ENCODE data around the gene IL3.

Gene IL3

GRCh38 chr5:132058646-132059042 is 1.8 kb upstream of the IL3 start:
- no peak for DNase-seq (ENCODE audit: low read depth in 1 of 2, low spot score in 1 of 2)
- Histone ChIP-seq H3K27me3 (ENCODE audit: insufficient read depth, poor library complexity, severe bottlenecking) (no peaks in the 10 kb centered on the region), H3K27ac (replicated peaks) (no peak overlapping the region), H3K4me3 (replicated peaks; ENCODE audit: insufficient read depth, low read length) (no peak overlapping the region)
- TF ChIP-seq CTCF (IDR thresholded peaks at IDR 0.05; ENCODE audit: insufficient read depth, low read length) = no peak
- TF ChIP-seq REST (IDR thresholded peaks at IDR 0.05; ENCODE audit: insufficient replicate concordance, low read depth) = no peak
- TF ChIP-seq SPI1 (IDR thresholded peaks at IDR 0.05; ENCODE audit: borderline replicate concordance, low read depth) = no peak
- TF ChIP-seq POLR2AphosphoS5 (IDR thresholded peaks at IDR 0.05; ENCODE audit: low read depth) = no peak
- TF ChIP-seq GABPA (IDR thresholded peaks at IDR 0.05; ENCODE audit: low read depth) = no peak

GRCh38 chr5:132059043-132059695 is 1.3 kb upstream of the IL3 start:
- DNase-seq (ENCODE audit: low read depth in 1 of 2, low spot score in 1 of 2) = no peak
- no peak for TF ChIP-seq POLR2AphosphoS5 (IDR thresholded peaks at IDR 0.05; ENCODE audit: low read depth)
- TF ChIP-seq SPI1 (IDR thresholded peaks at IDR 0.05; ENCODE audit: borderline replicate concordance, low read depth) = no peak
- TF ChIP-seq CTCF (IDR thresholded peaks at IDR 0.05; ENCODE audit: insufficient read depth, low read length) = no peak
- TF ChIP-seq GABPA (IDR thresholded peaks at IDR 0.05; ENCODE audit: low read depth) = no peak
- no peak for TF ChIP-seq REST (IDR thresholded peaks at IDR 0.05; ENCODE audit: insufficient replicate concordance, low read depth)
- H3K27me3 ChIP-seq (ENCODE audit: insufficient read depth, poor library complexity, severe bottlenecking) = no peaks in the 10 kb centered on the region
- no peak overlapping the region for H3K27ac ChIP-seq (replicated peaks)
- H3K4me3 ChIP-seq (replicated peaks; ENCODE audit: insufficient read depth, low read length) = no peak overlapping the region

- H3K27me3 ChIP-seq (ENCODE audit: insufficient read depth, poor library complexity, severe bottlenecking) = no peaks in the 10 kb centered on the region
- no peak for TF ChIP-seq GABPA (IDR thresholded peaks at IDR 0.05; ENCODE audit: low read depth)
- no peak for TF ChIP-seq REST (IDR thresholded peaks at IDR 0.05; ENCODE audit: insufficient replicate concordance, low read depth)
- no peak for TF ChIP-seq POLR2AphosphoS5 (IDR thresholded peaks at IDR 0.05; ENCODE audit: low read depth)
- TF ChIP-seq CTCF (IDR thresholded peaks at IDR 0.05; ENCODE audit: insufficient read depth, low read length) = no peak
- no peak for TF ChIP-seq SPI1 (IDR thresholded peaks at IDR 0.05; ENCODE audit: borderline replicate concordance, low read depth)
- no peak overlapping the region for H3K4me3 ChIP-seq (replicated peaks; ENCODE audit: insufficient read depth, low read length)
- no peak for DNase-seq (ENCODE audit: low read depth in 1 of 2, low spot score in 1 of 2)
- no peak overlapping the region for H3K27ac ChIP-seq (replicated peaks)
Measured at GRCh38 chr5:132059696-132060500, 557 bp upstream of the IL3 start.
